Stimulated activated naive CD8-positive, alpha-beta T cell treated with anti-CD3 and anti-CD28 coated beads, Interleukin-15, Interleukin-2, amounts not matched to agents 100 ng/mL and 50 ng/mL, for 24 hours (primary cell): ENCODE measurements around the gene LYPD6.

ENCODE experiments used
- H3K27ac Mint-ChIP-seq: one replicate; pipeline ENCODE4 v1.8.0; 2021; ENCODE audit warnings: mild to moderate bottlenecking, mixed read lengths
- H3K27me3 Mint-ChIP-seq: one replicate; pipeline ENCODE4 v1.8.0; 2021; ENCODE audit warnings: mixed read lengths
- H3K36me3 Mint-ChIP-seq: one replicate; pipeline ENCODE4 v1.8.0; 2021; ENCODE audit warnings: low read depth, mixed read lengths
- H3K4me1 Mint-ChIP-seq: one replicate; pipeline ENCODE4 v1.8.0; 2021; ENCODE audit warnings: low read depth, mixed read lengths
- H3K4me3 Mint-ChIP-seq: one replicate; pipeline ENCODE4 v1.8.0; 2021; ENCODE audit warnings: mild to moderate bottlenecking, mixed read lengths
- H3K9me3 Mint-ChIP-seq: one replicate; pipeline ENCODE4 v1.8.0; 2021; ENCODE audit warnings: mixed read lengths

Gene LYPD6

DNA sequence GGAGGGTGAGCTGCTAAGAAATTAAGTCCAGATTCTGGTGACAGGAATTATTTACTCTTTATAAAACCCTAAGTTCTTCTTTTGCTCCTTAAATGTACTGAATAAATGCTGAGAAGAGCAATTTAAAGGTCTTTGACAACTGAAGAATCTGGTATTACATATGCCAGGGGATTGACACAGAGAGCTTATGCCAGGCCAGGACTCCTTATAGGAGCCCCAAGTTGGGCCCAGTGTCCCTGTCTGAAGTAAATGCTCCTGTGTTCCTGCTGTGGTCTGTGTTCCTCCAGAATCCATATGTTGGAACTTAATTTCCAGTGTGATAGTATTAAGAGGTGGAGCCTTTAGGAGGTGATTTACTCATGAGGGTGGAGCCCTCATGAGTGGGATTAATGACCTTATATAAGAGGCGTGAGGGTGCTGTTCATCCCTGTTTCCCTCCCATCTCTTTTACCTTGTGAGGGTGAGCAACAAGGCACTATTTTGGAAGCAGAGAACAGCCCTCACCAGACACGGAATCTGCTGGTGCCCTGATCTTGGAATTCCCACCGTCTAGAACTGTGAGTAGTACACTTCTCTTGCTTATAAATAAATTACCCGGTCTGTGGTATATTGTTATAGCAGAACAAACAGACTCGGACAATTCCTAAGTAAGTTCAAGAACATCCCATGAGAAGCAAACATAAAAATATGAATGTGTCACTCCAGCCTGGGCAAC, 39.8 kb downstream of the LYPD6 start:
- Mint-ChIP-seq H3K4me1 (no peaks in the 10 kb centered on the region), H3K9me3 (no peaks in the 10 kb centered on the region), H3K27ac (no peak overlapping the region), H3K36me3 (no peaks in the 10 kb centered on the region), H3K27me3 (peaks cover 30% of the 10 kb centered on the region), H3K4me3 (no peak overlapping the region)

DNA sequence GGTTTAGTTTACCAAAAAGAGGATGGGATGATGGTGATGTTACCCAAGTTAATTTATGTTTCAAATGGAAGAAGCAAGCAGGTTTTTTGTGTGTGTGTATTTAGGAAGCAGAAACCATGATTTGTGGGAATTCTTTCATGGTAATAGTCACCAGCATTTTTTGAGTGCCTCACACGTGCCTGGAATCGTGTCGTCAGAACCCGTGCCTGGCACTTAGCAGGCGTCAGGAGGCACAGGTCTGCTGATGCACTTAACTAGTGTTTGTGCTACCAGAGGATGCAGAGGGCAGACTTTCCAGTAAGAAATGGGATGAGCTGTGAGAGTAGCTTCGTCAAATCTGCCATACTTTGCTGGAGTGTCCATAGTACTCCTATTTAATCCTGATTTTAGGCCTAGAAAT, 41.1 kb downstream of the LYPD6 start:
- H3K36me3 Mint-ChIP-seq = no peaks in the 10 kb centered on the region
- no peak overlapping the region for H3K27ac Mint-ChIP-seq
- H3K27me3 Mint-ChIP-seq = peaks cover 30% of the 10 kb centered on the region
- no peaks in the 10 kb centered on the region for H3K4me1 Mint-ChIP-seq
- H3K4me3 Mint-ChIP-seq = no peak overlapping the region
- no peaks in the 10 kb centered on the region for H3K9me3 Mint-ChIP-seq

DNA sequence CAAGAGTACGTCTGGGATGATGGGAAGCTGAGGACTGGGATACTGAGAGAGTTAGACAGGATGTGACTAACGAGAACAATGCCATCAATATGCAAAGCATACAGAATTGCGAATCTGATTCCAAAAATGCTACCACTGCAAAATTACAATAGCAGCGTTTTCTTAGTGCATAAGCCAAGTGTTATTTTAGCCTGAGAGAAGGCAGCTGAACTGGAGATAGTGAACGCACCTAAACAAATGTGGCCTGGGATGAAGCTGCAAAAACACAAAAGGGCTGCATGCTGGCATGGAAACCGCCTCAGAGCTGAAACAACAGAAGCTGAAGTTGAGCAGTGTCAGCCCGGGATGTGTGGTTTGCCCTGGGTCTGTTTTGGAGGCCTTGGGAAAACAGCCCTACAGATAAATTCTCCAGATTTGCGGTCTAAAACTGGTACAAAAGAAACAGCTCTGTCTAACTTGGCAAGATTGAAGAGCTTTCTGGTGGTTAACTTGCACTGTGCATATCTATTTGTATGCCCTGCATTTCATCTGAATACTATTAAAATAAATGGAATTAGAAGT, 45.5 kb downstream of the LYPD6 start:
- Mint-ChIP-seq H3K27me3 (peaks cover 5% of the 10 kb centered on the region), H3K36me3 (no peaks in the 10 kb centered on the region), H3K4me1 (no peaks in the 10 kb centered on the region), H3K9me3 (no peaks in the 10 kb centered on the region), H3K27ac (no peak overlapping the region), H3K4me3 (no peak overlapping the region)

DNA sequence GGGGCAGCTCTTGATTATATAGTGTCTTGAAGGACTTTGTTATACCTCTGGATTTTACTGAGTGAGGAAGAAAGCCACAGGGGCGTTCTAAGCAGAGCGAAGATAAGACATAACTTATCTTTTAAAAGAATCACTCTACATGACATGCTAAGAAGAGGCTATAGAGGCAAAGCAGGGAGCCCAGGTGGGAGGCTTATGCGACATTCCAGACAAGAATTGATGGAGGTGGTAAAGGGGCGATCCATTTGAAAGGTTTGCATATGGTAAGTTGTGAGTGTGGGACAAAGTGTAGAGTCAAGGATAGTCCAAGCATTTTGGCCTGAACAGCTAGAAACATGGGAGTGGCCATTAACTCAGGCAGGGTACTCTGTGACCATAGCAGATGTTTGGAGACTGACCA, 49.8 kb downstream of the LYPD6 start:
- Mint-ChIP-seq H3K27me3 (no peaks in the 10 kb centered on the region), H3K4me3 (no peak overlapping the region), H3K36me3 (no peaks in the 10 kb centered on the region), H3K27ac (no peak overlapping the region), H3K9me3 (no peaks in the 10 kb centered on the region), H3K4me1 (no peaks in the 10 kb centered on the region)

DNA sequence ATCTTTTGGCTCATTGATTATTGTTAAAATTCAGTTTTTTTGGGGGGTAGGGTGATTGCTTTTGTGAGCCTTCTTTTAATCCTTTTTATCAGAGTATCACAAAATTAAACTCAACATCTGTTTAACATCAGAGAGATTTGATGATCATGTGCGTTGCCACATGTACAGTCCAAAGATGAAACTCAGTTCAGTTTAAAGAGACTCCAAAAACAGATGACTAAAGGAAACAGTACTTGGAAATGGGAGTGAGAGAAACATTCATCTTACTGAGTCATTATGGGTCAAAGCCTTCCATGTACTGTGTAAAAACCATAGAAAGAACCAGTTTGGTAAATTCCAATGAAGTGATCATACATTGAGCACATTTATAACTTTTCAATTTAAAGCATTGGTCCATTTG, 53.0 kb downstream of the LYPD6 start:
- Mint-ChIP-seq H3K27me3 (no peaks in the 10 kb centered on the region), H3K4me3 (no peak overlapping the region), H3K27ac (no peak overlapping the region), H3K36me3 (no peaks in the 10 kb centered on the region), H3K4me1 (no peaks in the 10 kb centered on the region), H3K9me3 (no peaks in the 10 kb centered on the region)

DNA sequence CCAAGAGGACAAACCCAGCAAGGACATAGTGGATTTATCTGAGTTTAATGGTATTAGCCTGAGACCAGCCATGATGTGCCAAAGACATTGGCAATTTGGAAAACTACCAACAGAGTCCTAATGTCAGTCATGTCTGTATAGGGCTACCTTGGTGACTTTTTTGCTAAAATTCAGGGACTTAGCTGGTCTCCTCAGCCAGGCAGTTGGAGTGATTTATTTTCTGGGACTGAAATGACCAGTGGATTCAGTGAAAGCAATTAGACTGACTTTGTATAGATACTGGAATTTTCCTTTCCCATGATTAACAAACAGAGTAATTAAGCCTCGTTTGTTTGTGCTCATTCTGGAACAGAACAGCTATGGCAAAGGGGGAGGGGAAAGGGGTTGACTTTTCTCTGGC, 55.0 kb downstream of the LYPD6 start:
- Mint-ChIP-seq H3K4me3 (no peak overlapping the region), H3K27me3 (no peaks in the 10 kb centered on the region), H3K36me3 (no peaks in the 10 kb centered on the region), H3K9me3 (no peaks in the 10 kb centered on the region), H3K27ac (no peak overlapping the region), H3K4me1 (no peaks in the 10 kb centered on the region)

DNA sequence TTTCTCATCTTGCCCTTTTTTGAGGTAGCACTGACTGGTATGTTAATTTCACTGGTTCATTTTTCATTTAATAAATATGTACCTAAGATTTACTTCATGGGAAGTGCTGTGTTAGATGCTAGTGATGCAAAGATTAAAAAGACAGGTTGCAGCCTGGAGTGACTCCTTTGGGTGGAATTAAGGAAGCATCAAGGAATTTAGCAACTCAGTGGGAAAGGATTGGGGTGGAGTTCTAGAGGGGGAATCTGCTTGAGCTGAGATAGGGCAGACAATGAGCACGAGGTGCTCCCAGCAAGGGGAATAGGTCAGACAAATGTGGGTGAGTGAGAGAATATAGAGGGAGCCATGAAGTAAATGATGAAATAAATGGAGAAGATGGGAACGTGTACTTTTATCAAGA, 57.0 kb downstream of the LYPD6 start:
- H3K27ac Mint-ChIP-seq = no peak overlapping the region
- H3K4me3 Mint-ChIP-seq = no peak overlapping the region
- no peaks in the 10 kb centered on the region for H3K27me3 Mint-ChIP-seq

DNA sequence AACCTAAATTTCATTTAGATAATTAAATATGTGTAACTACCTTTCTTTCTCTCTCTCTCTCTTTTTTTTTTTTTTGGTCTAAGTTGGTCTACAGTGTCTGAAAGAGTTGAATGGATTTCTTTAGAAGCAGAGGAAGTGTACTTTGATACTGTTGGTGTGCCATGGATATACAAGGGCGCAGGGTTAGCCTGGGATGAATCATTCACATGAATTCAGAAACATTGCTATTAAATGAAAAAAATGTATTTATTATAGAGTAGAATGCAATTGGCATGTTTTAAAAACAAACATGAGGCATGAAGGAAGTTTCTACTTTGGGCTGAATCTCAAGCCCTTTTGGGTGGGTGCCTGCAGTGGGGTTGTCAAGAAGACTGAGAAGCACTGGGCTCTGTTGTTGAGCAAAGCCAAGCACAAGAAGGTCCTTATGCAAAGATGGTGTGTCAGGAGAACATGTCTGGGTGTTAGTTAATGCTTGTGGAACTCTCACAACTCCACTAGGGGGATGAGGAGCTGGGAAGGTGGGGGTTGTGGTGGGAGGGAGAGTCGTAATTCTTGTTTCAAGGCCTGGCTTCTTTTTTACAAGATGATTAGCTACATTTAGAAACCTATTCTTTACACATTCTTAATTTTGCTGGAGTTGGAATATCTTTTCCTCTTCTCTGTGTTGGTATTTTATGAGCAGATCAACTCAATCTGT, 57.9 kb downstream of the LYPD6 start:
- no peaks in the 10 kb centered on the region for H3K9me3 Mint-ChIP-seq
- no peak overlapping the region for H3K4me3 Mint-ChIP-seq
- no peaks in the 10 kb centered on the region for H3K36me3 Mint-ChIP-seq
- H3K27ac Mint-ChIP-seq = no peak overlapping the region
- no peaks in the 10 kb centered on the region for H3K4me1 Mint-ChIP-seq
- H3K27me3 Mint-ChIP-seq = no peaks in the 10 kb centered on the region

More for the DNA sequence above, 57.0 kb downstream of the LYPD6 start:
- H3K36me3 Mint-ChIP-seq = no peaks in the 10 kb centered on the region
- H3K9me3 Mint-ChIP-seq = no peaks in the 10 kb centered on the region
- no peaks in the 10 kb centered on the region for H3K4me1 Mint-ChIP-seq

DNA sequence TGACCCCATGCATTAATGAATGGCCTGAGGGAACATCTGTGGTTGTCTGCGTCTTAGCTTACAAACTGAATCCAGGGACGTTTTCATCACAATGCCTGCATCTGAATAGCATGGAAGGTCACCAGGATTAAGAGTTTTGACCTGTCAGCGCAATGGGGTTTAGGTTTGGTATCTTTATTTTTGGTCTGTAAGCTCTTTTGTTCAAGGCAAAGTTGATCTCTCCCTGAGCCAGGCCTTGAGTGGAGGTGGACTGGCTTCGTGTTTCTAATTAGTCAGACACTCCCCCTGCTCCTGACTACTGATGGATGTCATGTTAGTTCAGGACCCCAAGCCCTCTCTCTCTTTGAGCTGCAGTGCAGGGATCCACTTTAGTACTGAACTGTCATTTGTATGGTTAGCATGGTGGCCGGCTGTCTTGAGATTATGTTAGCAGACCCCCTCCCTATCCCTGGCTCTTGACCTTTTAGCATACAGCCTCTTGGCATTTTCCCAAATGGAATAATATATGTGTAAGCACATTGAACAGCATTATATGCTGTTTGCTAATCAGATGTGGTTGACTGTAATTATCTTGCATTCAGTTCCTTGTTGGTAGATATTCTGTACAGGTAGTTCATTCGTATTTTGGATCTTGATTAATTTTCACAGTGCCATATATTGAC, 59.2 kb downstream of the LYPD6 start:
- H3K9me3 Mint-ChIP-seq = no peaks in the 10 kb centered on the region
- H3K4me3 Mint-ChIP-seq = no peak overlapping the region
- H3K27ac Mint-ChIP-seq = no peak overlapping the region
- H3K36me3 Mint-ChIP-seq = no peaks in the 10 kb centered on the region
- H3K27me3 Mint-ChIP-seq = no peaks in the 10 kb centered on the region
- no peaks in the 10 kb centered on the region for H3K4me1 Mint-ChIP-seq

DNA sequence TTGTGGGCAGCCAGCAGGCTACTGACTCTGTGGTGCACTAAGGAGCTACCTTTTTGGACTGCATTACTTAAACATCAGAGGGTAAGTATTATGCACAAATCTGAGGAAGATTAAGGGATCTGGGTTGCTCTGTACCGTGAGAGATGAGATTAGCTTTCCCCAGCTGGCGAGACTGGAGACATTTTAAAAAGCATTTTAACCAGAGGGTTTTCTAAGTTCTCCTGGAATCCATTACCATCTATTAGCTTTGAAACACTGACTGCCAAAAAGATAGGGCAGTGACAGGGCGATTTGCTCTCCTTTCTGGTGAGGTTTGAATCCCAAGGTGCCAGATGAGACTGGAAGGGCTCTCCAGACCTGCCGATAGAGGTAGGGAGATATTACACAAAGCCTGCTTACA, 63.2 kb downstream of the LYPD6 start:
- no peaks in the 10 kb centered on the region for H3K36me3 Mint-ChIP-seq
- H3K4me3 Mint-ChIP-seq = no peak overlapping the region
- H3K27ac Mint-ChIP-seq = no peak overlapping the region
- H3K27me3 Mint-ChIP-seq = peaks cover 7% of the 10 kb centered on the region
- H3K4me1 Mint-ChIP-seq = no peaks in the 10 kb centered on the region
- no peaks in the 10 kb centered on the region for H3K9me3 Mint-ChIP-seq

DNA sequence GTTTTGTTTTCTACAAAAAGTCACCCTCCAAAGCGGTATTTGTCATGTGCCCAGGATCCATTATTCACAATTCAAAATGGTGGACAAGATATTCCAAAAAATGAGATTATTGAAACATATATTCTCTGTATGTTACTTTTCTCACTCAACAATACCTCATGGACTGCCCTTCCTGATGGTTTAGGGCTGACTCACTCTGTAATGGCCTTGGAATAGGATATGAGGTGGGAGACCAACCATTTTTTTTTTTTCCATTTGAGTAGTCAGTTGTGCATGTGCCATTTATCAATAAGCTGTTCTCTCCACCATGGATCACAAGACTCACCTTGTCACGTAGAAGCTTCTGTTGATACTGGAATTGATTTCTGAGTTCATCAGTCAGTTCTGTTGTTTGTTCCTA, 64.5 kb downstream of the LYPD6 start:
- no peaks in the 10 kb centered on the region for H3K36me3 Mint-ChIP-seq
- peaks cover 11% of the 10 kb centered on the region for H3K27me3 Mint-ChIP-seq
- H3K27ac Mint-ChIP-seq = no peak overlapping the region
- H3K9me3 Mint-ChIP-seq = no peaks in the 10 kb centered on the region
- no peaks in the 10 kb centered on the region for H3K4me1 Mint-ChIP-seq
- H3K4me3 Mint-ChIP-seq = no peak overlapping the region

DNA sequence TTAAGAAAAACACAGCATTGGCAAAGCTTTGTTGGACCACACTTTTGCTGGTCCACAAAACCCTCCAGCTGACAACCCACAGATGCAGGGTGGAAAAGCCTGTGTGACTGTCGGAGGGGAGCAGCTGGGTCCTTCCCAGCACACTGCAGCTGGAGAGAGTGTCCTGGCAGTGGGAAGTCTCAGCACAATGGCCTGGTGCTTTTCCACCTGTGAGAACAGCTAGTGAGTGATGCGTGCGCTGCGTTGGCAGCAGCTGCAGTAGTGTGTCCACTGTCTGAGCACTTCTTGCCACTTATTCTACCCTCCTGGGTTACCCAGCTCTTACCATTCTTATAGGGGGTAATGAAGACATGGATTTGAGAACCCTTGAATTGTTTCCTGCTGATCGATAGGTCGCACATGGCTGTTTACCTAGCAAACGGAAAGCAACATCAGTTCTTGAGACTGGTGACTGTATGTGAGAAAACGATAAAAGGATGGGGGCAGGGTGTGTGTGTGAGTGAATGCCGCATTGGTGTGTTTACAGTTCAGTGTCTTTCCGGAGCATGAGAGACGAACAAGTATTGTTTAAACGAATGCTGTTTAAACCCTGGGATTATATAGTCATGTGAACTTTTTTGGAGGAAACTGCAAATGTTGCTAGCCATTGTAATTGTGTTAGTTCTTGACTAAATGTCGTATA, 69.7 kb downstream of the LYPD6 start:
- Mint-ChIP-seq H3K9me3 (no peaks in the 10 kb centered on the region), H3K27me3 (peaks cover 11% of the 10 kb centered on the region), H3K4me1 (no peaks in the 10 kb centered on the region), H3K4me3 (no peak overlapping the region), H3K36me3 (no peaks in the 10 kb centered on the region), H3K27ac (no peak overlapping the region)

DNA sequence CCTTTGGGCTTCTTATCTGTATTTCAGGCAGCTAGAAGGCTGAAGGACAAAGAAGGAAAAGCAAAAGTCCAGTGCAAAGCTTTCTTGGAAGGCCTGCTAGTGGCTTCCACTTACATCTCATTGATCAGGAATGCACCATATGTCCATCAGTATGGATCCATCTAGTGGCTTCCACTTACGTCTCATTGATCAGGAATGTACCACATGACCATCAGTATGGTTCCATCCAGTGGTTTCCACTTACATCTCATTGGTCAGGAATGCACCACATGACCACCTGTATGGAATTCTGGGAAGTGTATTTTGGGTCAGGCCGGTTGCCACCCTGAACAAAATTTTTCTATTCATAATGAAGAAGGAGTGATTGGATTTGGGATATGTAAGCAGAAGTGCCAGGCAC, 70.6 kb downstream of the LYPD6 start:
- no peaks in the 10 kb centered on the region for H3K9me3 Mint-ChIP-seq
- H3K4me3 Mint-ChIP-seq = no peak overlapping the region
- H3K4me1 Mint-ChIP-seq = no peaks in the 10 kb centered on the region
- no peak overlapping the region for H3K27ac Mint-ChIP-seq
- H3K27me3 Mint-ChIP-seq = peaks cover 11% of the 10 kb centered on the region
- H3K36me3 Mint-ChIP-seq = no peaks in the 10 kb centered on the region

DNA sequence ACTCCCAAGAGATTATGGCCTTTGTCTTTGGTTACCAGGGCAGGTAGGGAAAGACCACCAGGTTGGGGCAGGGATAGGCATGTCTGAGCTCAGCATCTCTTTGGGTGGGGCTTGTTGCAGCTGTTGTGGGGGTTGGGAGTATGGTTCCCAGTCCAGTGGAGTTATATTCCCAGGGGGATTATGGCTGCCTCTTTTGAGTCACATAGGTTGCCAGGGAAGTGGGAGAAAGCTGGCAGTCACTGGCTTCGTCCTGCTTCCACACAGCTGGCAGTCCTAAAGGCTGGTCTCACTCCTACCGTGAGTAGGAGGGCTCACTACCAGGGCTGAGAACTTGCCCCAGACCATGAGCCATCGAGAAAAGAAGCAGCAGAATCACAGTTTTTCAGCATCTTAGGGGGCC, 79.1 kb downstream of the LYPD6 start:
- no peaks in the 10 kb centered on the region for H3K4me1 Mint-ChIP-seq
- peaks cover 3% of the 10 kb centered on the region for H3K9me3 Mint-ChIP-seq
- H3K36me3 Mint-ChIP-seq = no peaks in the 10 kb centered on the region
- H3K27ac Mint-ChIP-seq = no peak overlapping the region
- H3K27me3 Mint-ChIP-seq = peaks cover 3% of the 10 kb centered on the region
- H3K4me3 Mint-ChIP-seq = no peak overlapping the region
